Measurements from ENCODE around the gene RASL10A. TPM values are rescaled to one million over a fixed set of nuclear protein-coding genes. Genes with fewer than 3 reads are reported as not detected.

The RASL10A gene
- total RNA-seq, 3 donors from 2014 or later, result 2.7 to 4.7 (median 4.3) TPM

GRCh38 chr22:29327089-29327764 is 11.7 kb upstream of the RASL10A start:
- Histone ChIP-seq H3K9me3 (no peaks in the 10 kb centered on the region), H3K4me1 (peaks cover 0 to 9% of the 10 kb centered on the region in 2 donors), H3K27ac (no peak overlapping the region), H3K27me3 (no peaks in the 10 kb centered on the region), H3K36me3 (no peaks in the 10 kb centered on the region), H3K4me3 (no peak overlapping the region)
- TF ChIP-seq POLR2A (IDR thresholded peaks at IDR 0.05) (no peak), CTCF (IDR thresholded peaks at IDR 0.05) (no peak), POLR2AphosphoS5 (IDR thresholded peaks at IDR 0.05) (no peak)
- no peak for DNase-seq (ENCODE audit: low spot score in 2 of 2)
- intact Hi-C loops (cut with DNase I; ENCODE audit: low total_unique reads), result no loop called here

- no peak for TF ChIP-seq POLR2A (IDR thresholded peaks at IDR 0.05)
- no peak for TF ChIP-seq POLR2AphosphoS5 (IDR thresholded peaks at IDR 0.05)
- no peak for TF ChIP-seq CTCF (IDR thresholded peaks at IDR 0.05)
Measured at GRCh38 chr22:29326481-29326880, 11.0 kb upstream of the RASL10A start.

GRCh38 chr22:29325785-29326315 is 10.4 kb upstream of the RASL10A start:
- Histone ChIP-seq H3K4me1 (peaks cover 0 to 6% of the 10 kb centered on the region in 2 donors), H3K27ac (peak overlapping the region in 1 of 2 donors; percentile 7), H3K36me3 (no peaks in the 10 kb centered on the region), H3K27me3 (no peaks in the 10 kb centered on the region), H3K4me3 (no peak overlapping the region), H3K9me3 (no peaks in the 10 kb centered on the region)
- DNase-seq (ENCODE audit: low spot score in 2 of 2), result no peak
- TF ChIP-seq CTCF (IDR thresholded peaks at IDR 0.05) (no peak), POLR2A (IDR thresholded peaks at IDR 0.05) (no peak), POLR2AphosphoS5 (IDR thresholded peaks at IDR 0.05) (no peak)
- intact Hi-C loops (cut with DNase I; ENCODE audit: low total_unique reads), result no loop called here

More at GRCh38 chr22:29326481-29326880, 11.0 kb upstream of the RASL10A start:
- Histone ChIP-seq H3K9me3 (no peaks in the 10 kb centered on the region), H3K27me3 (no peaks in the 10 kb centered on the region), H3K4me1 (peaks cover 0 to 9% of the 10 kb centered on the region in 2 donors), H3K27ac (no peak overlapping the region), H3K36me3 (no peaks in the 10 kb centered on the region), H3K4me3 (no peak overlapping the region)
- DNase-seq (ENCODE audit: low spot score in 2 of 2), result no peak
- intact Hi-C loops (cut with DNase I; ENCODE audit: low total_unique reads), result no loop called here

- no peaks in the 10 kb centered on the region for H3K27me3 ChIP-seq
- intact Hi-C loops (cut with DNase I; ENCODE audit: low total_unique reads), result no loop called here
- H3K4me3 ChIP-seq, result no peak overlapping the region
- peak overlapping the region in 1 of 2 donors; percentile 7 for H3K27ac ChIP-seq
- peaks cover 0 to under 1% of the 10 kb centered on the region in 2 donors for H3K4me1 ChIP-seq
- no peaks in the 10 kb centered on the region for H3K36me3 ChIP-seq
- no peak for DNase-seq (ENCODE audit: low spot score in 2 of 2)
- TF ChIP-seq POLR2A (IDR thresholded peaks at IDR 0.05) (no peak), POLR2AphosphoS5 (IDR thresholded peaks at IDR 0.05) (no peak), CTCF (IDR thresholded peaks at IDR 0.05) (no peak)
- no peaks in the 10 kb centered on the region for H3K9me3 ChIP-seq
Measured at GRCh38 chr22:29325356-29325755, 9.9 kb upstream of the RASL10A start.

GRCh38 chr22:29323641-29324040 is 8.1 kb upstream of the RASL10A start:
- Histone ChIP-seq H3K9me3 (no peaks in the 10 kb centered on the region), H3K4me1 (no peaks in the 10 kb centered on the region), H3K36me3 (no peaks in the 10 kb centered on the region), H3K27ac (no peak overlapping the region), H3K27me3 (no peaks in the 10 kb centered on the region), H3K4me3 (no peak overlapping the region)
- DNase-seq (ENCODE audit: low spot score in 2 of 2), result no peak
- TF ChIP-seq POLR2A (IDR thresholded peaks at IDR 0.05) (no peak), POLR2AphosphoS5 (IDR thresholded peaks at IDR 0.05) (no peak), CTCF (IDR thresholded peaks at IDR 0.05) (no peak)
- intact Hi-C loops (cut with DNase I; ENCODE audit: low total_unique reads), result no loop called here
